Esophagus squamous epithelium (tissue), 4 donors: Measurements from ENCODE around the gene NDUFV1.

Experiments used
- CTCF ChIP-seq, 6 experiments: fragments of 450-650 bp in 4 of 6; fragments of 200-600 bp in 2 of 6; sonication (generic) in 2 of 6; IDR thresholded peaks; one replicate each; pipeline ENCODE4 v1.5.1; 2016 to 2019; ENCODE audit warnings: antibody characterized with exemption in 6 of 6, mild to moderate bottlenecking in 4 of 6, moderate library complexity in 4 of 6
- POLR2A ChIP-seq, 4 donors: fragments of 450-650 bp; IDR thresholded peaks; one replicate each; pipeline ENCODE4 v1.6.1; 2017; ENCODE audit warnings: antibody characterized with exemption in 4 of 4, mild to moderate bottlenecking in 4 of 4, moderate library complexity in 3 of 4

GRCh38 chr11:67646535-67647336, 40.0 kb downstream of the NDUFV1 start:
- TF ChIP-seq POLR2A (IDR thresholded peaks at IDR 0.05) (no peak), CTCF (IDR thresholded peaks at IDR 0.05) (peak in 1 of 6 experiments; percentile 8)
